Measurements from ENCODE around the gene CBFA2T2. TPM values are rescaled to one million over a fixed set of nuclear protein-coding genes. Genes with fewer than 3 reads are reported as not detected.

Gene CBFA2T2
- total and polyA plus RNA-seq, 10 of the 15 experiments (the other 5 are each of a cell fraction or from before 2014, with no cell fraction given): 0.61 to 8.6 (median 5.5) TPM

- Histone ChIP-seq H3K27me3 (replicated peaks in 1 of 2; ENCODE audit: control insufficient read depth in 2 of 2, insufficient read depth in 2 of 2, low read length in 1 of 2) (no peaks in the 10 kb centered on the region), H3K9me3 (replicated peaks; ENCODE audit: control insufficient read depth, insufficient read depth, low read length) (no peaks in the 10 kb centered on the region), H4K20me1 (ENCODE audit: control insufficient read depth, insufficient read depth) (no peaks in the 10 kb centered on the region), H3K36me3 (ENCODE audit: control insufficient read depth in 2 of 2, insufficient read depth in 2 of 2, low read length in 1 of 2) (peaks cover 2 to 3% of the 10 kb centered on the region in 2 experiments; a peak in 3 of 4 replicates), H2AFZ (ENCODE audit: control insufficient read depth, low read depth, low read length) (no peak overlapping the region), H3K4me3 (no peak overlapping the region), H3K79me2 (ENCODE audit: control insufficient read depth, insufficient read depth, low read length) (no peaks in the 10 kb centered on the region), H3K9ac (ENCODE audit: control insufficient read depth, insufficient read depth, low read length) (no peak overlapping the region), H3K4me1 (ENCODE audit: control insufficient read depth, insufficient read depth, low read length) (no peaks in the 10 kb centered on the region), H3K4me2 (ENCODE audit: control insufficient read depth, insufficient read depth) (no peak overlapping the region), H3K27ac (ENCODE audit: control insufficient read depth, insufficient read depth) (no peak overlapping the region)
- ChIA-PET RAD21 (ENCODE audit: unreplicated experiment) (no interaction called here), SMC1A (ENCODE audit: uncharacterized antibody, unreplicated experiment) (interaction anchor here (0.8 kb wide), 1 partner anchor 90 kb away, joined by 3 read pairs; no protein-coding TSS in a partner anchor), CTCF (no interaction called here), POLR2A (no interaction called here)
- intact Hi-C loops (cut with micrococcal nuclease; ENCODE audit: unreplicated experiment) (no loop called here), in situ Hi-C loops (cut with MboI) (no loop called here)
- FAIRE-seq (no peak), DNase-seq (ENCODE audit: low read depth, low spot score) (no peak), ATAC-seq (no peak)
- no peak for TF ChIP-seq TCF3 (IDR thresholded peaks at IDR 0.05; ENCODE audit: borderline replicate concordance, insufficient read depth, low read depth, low read length)
- no peak for TF ChIP-seq E4F1 (IDR thresholded peaks at IDR 0.05; ENCODE audit: borderline replicate concordance, partially characterized antibody)
- TF ChIP-seq CBFB (IDR thresholded peaks at IDR 0.05; ENCODE audit: low read depth): no peak
- no peak for TF ChIP-seq HDAC6 (IDR thresholded peaks at IDR 0.05; ENCODE audit: unreplicated experiment)
- no peak for TF ChIP-seq NFXL1 (IDR thresholded peaks at IDR 0.05; ENCODE audit: borderline replicate concordance)
- TF ChIP-seq SMC3 (IDR thresholded peaks at IDR 0.05; ENCODE audit: borderline replicate concordance, low read length): no peak
- TF ChIP-seq WRNIP1 (IDR thresholded peaks at IDR 0.05; ENCODE audit: borderline replicate concordance, low read depth, low read length): no peak
- TF ChIP-seq RFX5 (IDR thresholded peaks at IDR 0.05; ENCODE audit: low read depth, low read length): no peak
- no TSS peak for BruUV-seq (replicated peaks)
- 96% methylated on average over 10 of the region's 10 CpGs for WGBS (ENCODE audit: insufficient coverage, insufficient replicate concordance, low lambda C conversion rate, missing lambda C conversion rate)
Measured at GRCh38 chr20:33622705-33623365, 132.9 kb downstream of the CBFA2T2 start.
